Activated naive CD4-positive, alpha-beta T cell treated with anti-CD3 and anti-CD28 coated beads, Interleukin-2, amount 50 U/mL, for 24 hours (primary cell): ENCODE data around the gene CLCN2.

Source experiments
- H3K27ac Mint-ChIP-seq: one replicate; pipeline ENCODE4 v1.8.0; 2021; ENCODE audit warnings: mild to moderate bottlenecking, mixed read lengths
- H3K27me3 Mint-ChIP-seq: one replicate; pipeline ENCODE4 v1.8.0; 2021; ENCODE audit warnings: mixed read lengths
- H3K36me3 Mint-ChIP-seq: one replicate; pipeline ENCODE4 v1.8.0; 2021; ENCODE audit warnings: mixed read lengths
- H3K4me1 Mint-ChIP-seq: one replicate; pipeline ENCODE4 v1.8.0; 2021; ENCODE audit warnings: mixed read lengths
- H3K4me3 Mint-ChIP-seq: one replicate; pipeline ENCODE4 v1.8.0; 2021; ENCODE audit warnings: mild to moderate bottlenecking, mixed read lengths
- H3K9me3 Mint-ChIP-seq: one replicate; pipeline ENCODE4 v1.8.0; 2021; ENCODE audit warnings: mixed read lengths

The CLCN2 gene

DNA sequence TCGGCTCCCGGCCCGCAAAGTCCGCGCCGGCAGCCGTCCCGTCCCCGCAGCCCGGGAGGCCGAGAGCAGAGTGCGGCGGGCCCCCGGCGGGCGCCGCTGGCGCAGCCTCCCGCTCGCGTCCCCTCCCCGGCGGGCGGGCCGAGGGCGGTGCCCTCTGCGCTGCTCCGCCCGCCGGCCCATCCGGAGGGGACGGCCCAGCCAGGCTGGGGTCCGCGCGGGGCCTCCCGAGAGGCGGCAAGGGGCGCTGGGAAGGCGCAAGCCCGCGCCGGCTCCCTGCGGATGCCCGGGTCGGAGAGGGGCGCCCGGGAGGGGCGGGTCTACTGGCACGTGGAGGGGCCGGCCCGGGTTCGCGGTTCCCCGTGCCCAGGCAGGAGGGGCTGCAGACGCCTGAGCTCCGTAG lies at the start of gene CLCN2, which contains the start of gene POLR2H:
TSS of gene CLCN2 (minus strand) at position 74 of the 400 bp plus-strand sequence. CDS start 126 bp downstream, outside the sequence.
TSS of gene POLR2H (plus strand) at position 179 of the 400 bp plus-strand sequence. CDS start 1,783 bp downstream, outside the sequence.
- peak within 1 kb of the TSS; percentile 75 for H3K27ac Mint-ChIP-seq
- H3K9me3 Mint-ChIP-seq: no peaks in the 10 kb centered on the region
- H3K4me3 Mint-ChIP-seq: peak within 1 kb of the TSS; percentile 98
- H3K27me3 Mint-ChIP-seq: no peaks in the 10 kb centered on the region
- H3K36me3 Mint-ChIP-seq: peaks cover 7% of the 10 kb centered on the region
- H3K4me1 Mint-ChIP-seq: peaks cover 26% of the 10 kb centered on the region

DNA sequence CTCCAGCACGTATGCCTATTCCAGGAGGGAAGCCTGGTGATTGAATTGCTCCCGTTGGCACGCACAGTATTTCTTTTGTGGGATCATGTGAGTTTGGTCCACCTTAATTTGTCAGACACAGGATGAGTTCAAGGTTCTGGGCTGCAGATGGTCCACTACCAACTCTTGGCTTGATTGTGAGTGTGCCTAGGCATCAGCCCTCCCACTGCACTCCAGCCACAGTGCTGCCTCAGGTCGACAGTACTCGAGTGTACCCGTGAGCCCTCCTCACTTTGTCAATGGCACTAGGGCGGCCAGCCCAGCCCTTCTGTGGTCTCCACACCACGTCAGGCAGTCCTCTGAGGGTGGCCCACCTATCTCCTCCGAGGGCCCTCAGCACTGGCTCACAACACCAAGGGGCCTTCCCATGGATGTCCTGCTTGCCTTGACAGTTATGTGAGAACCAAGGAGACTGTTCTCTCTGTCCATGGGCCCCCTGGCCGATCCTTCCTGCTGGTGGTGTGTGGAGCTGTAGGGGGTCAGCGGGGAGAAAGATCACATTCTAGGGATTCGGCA lies 48.6 kb upstream of the CLCN2 start:
- Mint-ChIP-seq H3K27ac (no peak overlapping the region), H3K36me3 (no peaks in the 10 kb centered on the region), H3K9me3 (no peaks in the 10 kb centered on the region), H3K27me3 (no peaks in the 10 kb centered on the region), H3K4me1 (no peaks in the 10 kb centered on the region), H3K4me3 (no peak overlapping the region)

DNA sequence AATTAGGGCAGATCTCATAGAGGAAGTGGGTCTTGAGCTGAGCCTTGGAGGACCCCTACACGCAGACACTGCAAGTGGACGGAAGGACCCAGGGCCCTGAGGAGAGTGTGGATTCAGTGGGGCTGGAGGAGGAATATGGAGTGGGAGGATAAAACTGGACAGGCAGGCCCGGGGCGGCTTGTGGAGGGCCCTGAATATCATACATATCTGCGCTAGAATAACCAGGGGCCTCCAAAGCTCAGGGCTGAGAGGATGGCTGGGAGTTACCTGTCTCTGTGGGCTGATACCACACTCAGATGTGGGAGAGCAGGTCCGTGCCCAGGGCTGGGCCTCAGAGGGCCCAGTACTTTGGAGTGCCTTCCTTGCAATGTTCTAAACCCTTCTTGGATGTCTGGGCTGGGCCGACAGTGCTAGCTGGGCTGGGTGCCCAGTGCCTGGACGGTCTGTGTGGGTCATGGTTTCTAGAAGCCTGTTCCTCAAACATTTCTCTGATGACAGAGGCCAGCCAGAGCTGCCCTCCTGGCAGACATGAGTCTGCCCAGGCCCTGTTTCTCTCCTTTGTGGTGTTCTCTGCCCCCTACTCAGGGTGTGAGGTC lies 48.0 kb upstream of the CLCN2 start:
- Mint-ChIP-seq H3K27me3 (no peaks in the 10 kb centered on the region), H3K9me3 (no peaks in the 10 kb centered on the region), H3K36me3 (no peaks in the 10 kb centered on the region), H3K27ac (no peak overlapping the region), H3K4me3 (no peak overlapping the region), H3K4me1 (no peaks in the 10 kb centered on the region)

DNA sequence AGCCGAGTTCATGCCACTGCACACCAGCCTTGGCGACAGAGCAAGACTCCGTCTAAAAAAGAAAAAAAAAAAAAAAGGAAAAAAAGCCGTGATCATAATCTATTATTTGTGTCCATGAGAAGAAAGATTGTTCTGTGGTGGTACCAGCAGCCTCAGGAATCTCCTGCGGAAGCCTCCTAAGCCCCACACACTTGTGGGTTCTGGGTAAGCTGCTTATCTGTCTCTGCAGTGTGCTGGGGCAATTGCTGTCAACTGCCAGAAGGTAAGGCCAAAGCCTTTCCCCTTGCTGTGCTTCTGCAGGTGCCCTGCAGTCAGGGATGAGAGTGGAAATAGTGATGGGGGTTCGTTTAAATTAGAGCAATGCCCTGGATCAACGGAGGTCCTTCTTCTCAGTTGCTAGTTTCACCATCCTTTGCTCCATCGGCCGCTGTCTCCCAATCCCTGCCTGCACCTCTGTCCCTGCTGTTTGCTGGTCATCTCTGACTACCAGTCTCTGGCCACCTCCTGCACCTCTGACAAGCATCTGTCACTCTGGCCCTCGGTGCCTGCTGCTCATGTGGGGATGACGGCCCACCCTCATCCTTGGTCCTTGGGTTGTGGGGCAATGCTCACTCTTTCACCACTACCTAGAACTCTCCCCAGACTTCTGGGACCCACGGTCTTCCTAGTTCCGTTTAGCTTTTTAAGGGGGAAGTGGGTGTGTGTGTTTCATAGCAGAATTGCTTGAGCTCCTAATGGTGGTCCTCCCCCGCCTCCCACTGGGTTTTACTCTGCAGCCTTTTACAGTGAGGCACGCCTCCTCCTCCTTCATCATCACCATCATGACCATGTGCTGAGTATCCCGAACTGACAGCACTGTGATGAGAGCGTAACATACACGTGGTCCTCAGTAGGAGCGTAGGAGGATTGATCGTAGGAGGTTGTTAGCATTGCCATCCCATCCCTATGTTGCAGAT lies 43.9 kb upstream of the CLCN2 start:
- H3K4me3 Mint-ChIP-seq: no peak overlapping the region
- peaks cover 6% of the 10 kb centered on the region for H3K27me3 Mint-ChIP-seq
- no peak overlapping the region for H3K27ac Mint-ChIP-seq
- H3K4me1 Mint-ChIP-seq: no peaks in the 10 kb centered on the region
- H3K9me3 Mint-ChIP-seq: no peaks in the 10 kb centered on the region
- H3K36me3 Mint-ChIP-seq: no peaks in the 10 kb centered on the region

DNA sequence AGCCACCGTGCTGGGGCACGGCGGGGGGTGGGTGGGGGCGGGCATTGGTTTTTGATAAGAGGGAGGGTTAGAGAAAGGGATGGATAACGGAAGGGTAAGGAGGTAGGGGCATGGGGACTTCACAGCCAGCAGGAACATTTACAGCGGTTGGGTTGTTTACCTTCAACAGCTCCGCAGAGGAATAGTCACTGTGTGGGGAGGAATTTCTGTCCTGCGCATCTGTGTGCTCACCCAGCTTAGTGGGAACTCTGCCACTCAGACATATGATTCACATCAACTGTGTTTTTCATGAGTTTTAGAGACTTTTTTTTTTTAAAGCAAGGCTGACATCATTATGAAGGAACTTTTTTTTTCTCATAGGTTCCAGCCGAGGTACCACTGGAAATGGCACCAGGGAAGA lies 38.0 kb upstream of the CLCN2 start:
- H3K27ac Mint-ChIP-seq: no peak overlapping the region
- H3K27me3 Mint-ChIP-seq: peaks cover 11% of the 10 kb centered on the region
- no peaks in the 10 kb centered on the region for H3K4me1 Mint-ChIP-seq
- no peaks in the 10 kb centered on the region for H3K36me3 Mint-ChIP-seq
- no peak overlapping the region for H3K4me3 Mint-ChIP-seq
- H3K9me3 Mint-ChIP-seq: no peaks in the 10 kb centered on the region

DNA sequence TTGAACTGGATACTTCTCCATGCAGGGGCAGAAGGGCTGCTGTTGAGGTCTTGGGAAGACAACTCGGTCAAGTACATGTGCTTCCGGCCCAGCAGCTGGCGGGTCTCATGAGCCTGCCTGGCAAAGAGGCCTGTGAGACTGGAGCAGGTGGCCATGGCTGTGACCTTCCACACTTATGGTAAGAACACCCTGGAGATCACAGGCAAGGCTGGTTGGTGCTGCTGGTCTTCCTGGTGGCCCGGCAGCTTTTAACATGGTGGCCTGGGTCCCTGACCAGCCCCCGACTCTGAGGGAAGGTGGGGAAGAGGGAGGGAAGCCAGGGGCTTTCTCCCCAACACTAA lies 33.9 kb upstream of the CLCN2 start:
- Mint-ChIP-seq H3K4me1 (no peaks in the 10 kb centered on the region), H3K36me3 (no peaks in the 10 kb centered on the region), H3K27ac (no peak overlapping the region), H3K9me3 (no peaks in the 10 kb centered on the region), H3K27me3 (peaks cover 5% of the 10 kb centered on the region), H3K4me3 (no peak overlapping the region)

DNA sequence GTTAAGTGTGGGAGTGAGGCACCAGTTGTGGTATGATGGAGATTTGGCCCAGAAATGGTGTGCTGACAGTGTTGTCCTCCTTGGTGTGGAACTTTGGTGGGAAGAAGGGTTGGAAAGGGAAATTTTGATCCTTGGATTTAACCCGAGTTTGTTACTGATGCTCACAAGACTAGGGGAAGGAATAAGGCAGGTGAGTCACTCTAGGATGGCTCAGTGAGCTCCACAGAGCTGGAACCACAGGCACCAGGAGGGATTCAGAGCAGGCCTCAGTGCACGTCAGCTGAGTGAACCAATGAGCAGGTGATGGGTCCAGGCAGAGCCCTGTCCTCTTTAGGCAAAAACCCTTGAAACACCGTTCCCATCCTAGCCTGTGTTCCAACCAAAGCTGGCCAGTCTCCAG lies 29.9 kb upstream of the CLCN2 start:
- Mint-ChIP-seq H3K27ac (no peak overlapping the region), H3K27me3 (no peaks in the 10 kb centered on the region), H3K4me3 (no peak overlapping the region), H3K36me3 (no peaks in the 10 kb centered on the region), H3K9me3 (no peaks in the 10 kb centered on the region), H3K4me1 (no peaks in the 10 kb centered on the region)

DNA sequence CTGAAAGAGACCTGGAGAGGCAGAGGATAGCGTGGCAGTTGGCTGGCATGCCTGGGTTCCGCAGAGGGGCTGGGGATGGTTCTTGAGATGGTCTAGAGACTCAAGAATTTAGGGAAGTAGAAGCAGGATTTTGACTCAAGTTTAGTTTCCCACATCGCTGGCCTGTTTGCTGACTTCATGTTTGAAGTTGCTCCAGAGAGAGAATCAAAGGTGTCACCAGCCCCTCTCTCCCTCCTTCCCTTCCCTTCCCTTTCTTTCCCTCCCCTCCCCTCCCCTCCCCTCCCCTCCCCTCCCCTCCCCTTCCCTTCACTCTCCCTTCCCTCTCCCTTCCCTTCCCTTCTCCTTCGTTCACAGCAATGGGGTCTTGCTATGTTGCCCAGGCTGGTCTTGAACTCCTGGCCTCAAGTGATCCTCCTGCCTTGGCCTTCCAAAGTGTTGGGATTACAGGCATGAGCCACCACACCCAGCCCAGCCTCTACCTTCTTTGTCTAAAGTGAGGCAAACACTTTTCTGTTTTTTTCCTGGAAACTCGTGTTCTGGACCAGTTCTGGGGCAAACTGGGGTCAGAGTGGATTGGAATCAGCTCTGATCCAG lies 28.6 kb upstream of the CLCN2 start:
- no peaks in the 10 kb centered on the region for H3K4me1 Mint-ChIP-seq
- H3K27me3 Mint-ChIP-seq: peaks cover 2% of the 10 kb centered on the region
- H3K27ac Mint-ChIP-seq: no peak overlapping the region
- no peaks in the 10 kb centered on the region for H3K9me3 Mint-ChIP-seq
- no peak overlapping the region for H3K4me3 Mint-ChIP-seq
- no peaks in the 10 kb centered on the region for H3K36me3 Mint-ChIP-seq

DNA sequence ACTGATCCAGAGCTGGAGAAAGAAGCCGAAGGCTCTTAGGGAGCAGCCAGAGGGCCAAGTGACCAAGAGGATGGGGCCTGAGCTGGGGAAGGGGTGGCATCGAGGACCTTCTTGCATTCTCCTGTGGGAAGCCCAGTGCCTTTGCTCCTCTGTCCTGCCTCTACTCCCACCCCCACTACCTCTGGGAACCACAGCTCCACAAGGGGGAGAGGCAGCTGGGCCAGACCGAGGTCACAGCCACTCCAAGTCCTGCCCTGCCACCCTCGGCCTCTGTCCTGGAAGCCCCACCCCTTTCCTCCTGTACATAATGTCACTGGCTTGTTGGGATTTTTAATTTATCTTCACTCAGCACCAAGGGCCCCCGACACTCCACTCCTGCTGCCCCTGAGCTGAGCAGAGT lies 28.0 kb upstream of the CLCN2 start:
- Mint-ChIP-seq H3K4me3 (no peak overlapping the region), H3K27me3 (peaks cover 4% of the 10 kb centered on the region), H3K27ac (no peak overlapping the region), H3K4me1 (no peaks in the 10 kb centered on the region), H3K36me3 (no peaks in the 10 kb centered on the region), H3K9me3 (no peaks in the 10 kb centered on the region)

DNA sequence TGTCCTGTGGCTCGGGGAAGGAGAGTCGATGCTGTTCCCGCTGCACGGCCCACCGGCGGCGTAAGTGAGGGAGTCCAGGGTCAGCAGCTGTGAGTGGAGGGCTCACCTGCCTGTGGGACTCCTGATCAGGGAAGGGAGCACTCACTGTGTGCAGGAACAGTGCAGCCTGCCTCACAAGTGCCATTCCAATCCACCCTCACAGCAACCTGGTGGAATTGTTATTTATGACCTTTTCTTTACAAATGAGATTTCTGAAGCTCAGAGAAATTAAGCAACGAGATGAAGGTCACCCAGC lies 27.5 kb upstream of the CLCN2 start:
- H3K36me3 Mint-ChIP-seq: no peaks in the 10 kb centered on the region
- H3K4me1 Mint-ChIP-seq: no peaks in the 10 kb centered on the region
- H3K4me3 Mint-ChIP-seq: no peak overlapping the region
- H3K9me3 Mint-ChIP-seq: no peaks in the 10 kb centered on the region
- no peak overlapping the region for H3K27ac Mint-ChIP-seq
- peaks cover 7% of the 10 kb centered on the region for H3K27me3 Mint-ChIP-seq

DNA sequence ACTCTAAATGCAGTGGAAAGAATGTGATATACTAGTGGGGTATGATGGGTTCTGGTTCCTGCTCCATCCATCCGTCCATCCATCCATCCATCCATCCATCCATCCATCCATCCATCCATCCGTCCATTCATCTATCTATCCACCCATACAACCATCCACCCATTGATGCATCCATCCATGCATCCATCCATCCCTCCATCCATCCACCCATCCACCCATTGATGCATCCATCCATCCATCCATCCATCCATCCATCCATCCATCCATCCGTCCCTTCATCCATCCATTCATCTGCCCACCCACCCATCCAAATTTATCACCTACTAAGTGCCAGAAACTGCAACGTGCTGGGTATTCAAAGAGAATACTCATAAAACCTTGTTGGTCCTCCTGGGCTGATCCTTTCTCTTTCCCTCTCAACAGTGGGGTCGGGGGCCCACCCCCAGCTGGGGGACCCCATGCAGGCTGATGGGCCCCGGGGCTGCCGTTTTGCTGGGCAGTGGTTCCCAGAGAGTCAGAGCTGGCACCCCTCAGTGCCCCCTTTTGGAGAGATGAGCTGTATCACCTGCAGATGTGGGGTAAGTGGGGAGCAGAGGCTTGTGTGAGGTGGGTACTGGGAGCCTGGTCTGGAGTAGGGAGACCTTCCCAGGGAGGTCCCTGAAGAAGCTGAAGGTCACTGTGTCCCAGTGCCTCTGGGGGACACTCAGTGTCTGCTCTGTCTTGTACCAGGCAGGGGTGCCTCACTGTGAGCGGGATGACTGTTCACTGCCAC lies 26.9 kb upstream of the CLCN2 start:
- Mint-ChIP-seq H3K27me3 (peaks cover 9% of the 10 kb centered on the region), H3K4me1 (no peaks in the 10 kb centered on the region), H3K36me3 (no peaks in the 10 kb centered on the region), H3K9me3 (no peaks in the 10 kb centered on the region), H3K4me3 (no peak overlapping the region), H3K27ac (no peak overlapping the region)

DNA sequence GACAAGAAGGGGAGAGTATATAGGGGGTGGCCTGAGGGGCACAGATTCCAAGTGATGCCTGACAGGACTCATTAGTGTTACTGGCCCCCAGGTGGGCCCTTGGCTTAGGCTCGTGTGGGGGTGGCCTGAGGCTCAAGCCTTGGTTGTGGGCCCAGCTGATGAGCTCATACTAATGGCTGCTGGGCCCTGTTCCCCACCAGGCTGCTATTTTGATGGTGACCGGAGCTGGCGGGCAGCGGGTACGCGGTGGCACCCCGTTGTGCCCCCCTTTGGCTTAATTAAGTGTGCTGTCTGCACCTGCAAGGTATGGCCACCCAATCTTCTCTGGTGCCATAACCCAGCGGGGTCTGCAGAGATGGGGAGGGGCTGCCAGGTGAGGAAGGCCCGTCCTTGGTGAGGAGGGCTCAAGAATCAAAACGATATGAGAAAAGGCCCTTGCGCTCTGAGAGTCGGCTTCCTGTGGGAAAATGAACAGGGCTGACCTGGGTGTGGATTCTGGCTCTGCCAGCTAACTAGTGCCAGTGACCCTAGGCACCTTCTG lies 25.8 kb upstream of the CLCN2 start:
- no peaks in the 10 kb centered on the region for H3K4me1 Mint-ChIP-seq
- H3K4me3 Mint-ChIP-seq: no peak overlapping the region
- H3K27ac Mint-ChIP-seq: no peak overlapping the region
- H3K9me3 Mint-ChIP-seq: no peaks in the 10 kb centered on the region
- no peaks in the 10 kb centered on the region for H3K36me3 Mint-ChIP-seq
- peaks cover 11% of the 10 kb centered on the region for H3K27me3 Mint-ChIP-seq

DNA sequence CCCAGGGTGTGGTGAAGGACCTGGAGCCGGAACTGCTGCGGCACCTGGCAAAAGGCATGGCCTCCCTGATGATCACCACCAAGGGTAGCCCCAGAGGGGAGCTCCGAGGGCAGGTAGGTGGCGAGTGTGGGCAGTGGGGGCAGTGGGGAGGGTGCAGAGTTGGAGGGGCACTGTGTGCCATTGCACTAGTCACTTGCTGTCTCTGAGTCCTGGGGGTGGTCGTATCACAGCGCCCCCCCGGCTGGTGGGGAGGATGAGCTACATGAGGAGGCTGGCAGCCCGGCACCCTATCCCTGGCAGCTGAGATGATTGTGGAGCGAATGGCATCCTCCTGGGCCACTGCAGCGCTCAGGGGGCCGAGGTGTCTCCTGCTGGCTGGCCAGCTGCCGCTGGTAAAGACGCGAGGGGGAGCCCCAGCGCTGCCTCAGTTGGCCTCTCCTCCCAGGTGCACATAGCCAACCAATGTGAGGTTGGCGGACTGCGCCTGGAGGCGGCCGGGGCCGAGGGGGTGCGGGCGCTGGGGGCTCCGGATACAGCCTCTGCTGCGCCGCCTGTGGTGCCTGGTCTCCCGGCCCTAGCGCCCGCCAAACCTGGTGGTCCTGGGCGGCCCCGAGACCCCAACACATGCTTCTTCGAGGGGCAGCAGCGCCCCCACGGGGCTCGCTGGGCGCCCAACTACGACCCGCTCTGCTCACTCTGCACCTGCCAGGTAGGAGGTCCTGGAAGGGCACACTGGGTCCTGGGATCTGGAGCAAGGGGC lies 24.8 kb upstream of the CLCN2 start:
- Mint-ChIP-seq H3K27ac (no peak overlapping the region), H3K27me3 (peaks cover 12% of the 10 kb centered on the region), H3K9me3 (no peaks in the 10 kb centered on the region), H3K4me1 (no peaks in the 10 kb centered on the region), H3K4me3 (no peak overlapping the region), H3K36me3 (no peaks in the 10 kb centered on the region)

DNA sequence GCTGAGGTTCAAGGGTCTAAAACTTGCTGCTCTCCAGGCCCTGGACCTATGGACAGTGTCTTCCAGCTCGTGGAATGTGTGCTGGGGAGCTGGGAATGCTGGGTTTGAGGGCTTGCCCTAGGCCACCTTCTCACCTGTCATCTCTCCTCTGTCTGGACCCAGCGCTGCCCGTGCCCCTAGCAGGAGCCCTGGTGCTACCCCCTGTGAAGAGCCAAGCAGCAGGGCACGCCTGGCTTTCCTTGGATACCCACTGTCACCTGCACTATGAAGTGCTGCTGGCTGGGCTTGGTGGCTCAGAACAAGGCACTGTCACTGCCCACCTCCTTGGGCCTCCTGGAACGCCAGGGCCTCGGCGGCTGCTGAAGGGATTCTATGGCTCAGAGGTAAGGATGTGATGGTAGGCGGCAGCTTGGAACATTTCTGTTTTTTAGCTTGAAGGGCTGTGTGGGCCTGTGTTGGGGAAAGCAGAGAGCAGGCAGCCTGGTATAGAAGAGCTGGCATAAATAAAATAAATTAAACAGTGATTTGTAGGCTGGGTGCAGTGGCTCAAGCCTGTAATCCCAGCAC lies 23.5 kb upstream of the CLCN2 start:
- H3K27ac Mint-ChIP-seq: no peak overlapping the region
- peaks cover 15% of the 10 kb centered on the region for H3K27me3 Mint-ChIP-seq
- no peak overlapping the region for H3K4me3 Mint-ChIP-seq
- H3K36me3 Mint-ChIP-seq: no peaks in the 10 kb centered on the region
- no peaks in the 10 kb centered on the region for H3K9me3 Mint-ChIP-seq
- peaks cover 4% of the 10 kb centered on the region for H3K4me1 Mint-ChIP-seq
